Epithelial cell of proximal tubule (primary cell): ENCODE results near the gene PEAK1. TPM values are rescaled to one million over a fixed set of nuclear protein-coding genes. Genes with fewer than 3 reads are reported as not detected.

Experiments
- DNase-seq: peaks from one replicate; pipeline ENCODE4 v3.0.0-alpha.2; 2011; ENCODE audit warnings: low read depth
- H3K4me3 ChIP-seq: 2 replicates; pipeline ENCODE4 v1.5.1; 2011; ENCODE audit warnings: low read depth, mild to moderate bottlenecking, low read length
- total RNA-seq: library from RNA; depleted of rRNA; stranded (reverse); fragments of >200 nt; gene quantifications from 2 replicates; pipeline ENCODE4 v1.2.3, GENCODE V29; 2015
- TF ChIP-seq, protein P1 (sequence below): conservative IDR thresholded peaks from 2 replicates; pipeline ENCODE4 v1.5.1; 2012; ENCODE audit warnings: low read depth, mild to moderate bottlenecking, low read length

The PEAK1 gene
- total RNA-seq, 1 donor from 2014 or later: 8.1 TPM

- no peak for DNase-seq
- no peak overlapping the region for H3K4me3 ChIP-seq
- TF ChIP-seq, protein P1, sequence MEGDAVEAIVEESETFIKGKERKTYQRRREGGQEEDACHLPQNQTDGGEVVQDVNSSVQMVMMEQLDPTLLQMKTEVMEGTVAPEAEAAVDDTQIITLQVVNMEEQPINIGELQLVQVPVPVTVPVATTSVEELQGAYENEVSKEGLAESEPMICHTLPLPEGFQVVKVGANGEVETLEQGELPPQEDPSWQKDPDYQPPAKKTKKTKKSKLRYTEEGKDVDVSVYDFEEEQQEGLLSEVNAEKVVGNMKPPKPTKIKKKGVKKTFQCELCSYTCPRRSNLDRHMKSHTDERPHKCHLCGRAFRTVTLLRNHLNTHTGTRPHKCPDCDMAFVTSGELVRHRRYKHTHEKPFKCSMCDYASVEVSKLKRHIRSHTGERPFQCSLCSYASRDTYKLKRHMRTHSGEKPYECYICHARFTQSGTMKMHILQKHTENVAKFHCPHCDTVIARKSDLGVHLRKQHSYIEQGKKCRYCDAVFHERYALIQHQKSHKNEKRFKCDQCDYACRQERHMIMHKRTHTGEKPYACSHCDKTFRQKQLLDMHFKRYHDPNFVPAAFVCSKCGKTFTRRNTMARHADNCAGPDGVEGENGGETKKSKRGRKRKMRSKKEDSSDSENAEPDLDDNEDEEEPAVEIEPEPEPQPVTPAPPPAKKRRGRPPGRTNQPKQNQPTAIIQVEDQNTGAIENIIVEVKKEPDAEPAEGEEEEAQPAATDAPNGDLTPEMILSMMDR: no peak
Observed at GRCh38 chr15:77243135-77243534, 176.8 kb downstream of the PEAK1 start.

DNA sequence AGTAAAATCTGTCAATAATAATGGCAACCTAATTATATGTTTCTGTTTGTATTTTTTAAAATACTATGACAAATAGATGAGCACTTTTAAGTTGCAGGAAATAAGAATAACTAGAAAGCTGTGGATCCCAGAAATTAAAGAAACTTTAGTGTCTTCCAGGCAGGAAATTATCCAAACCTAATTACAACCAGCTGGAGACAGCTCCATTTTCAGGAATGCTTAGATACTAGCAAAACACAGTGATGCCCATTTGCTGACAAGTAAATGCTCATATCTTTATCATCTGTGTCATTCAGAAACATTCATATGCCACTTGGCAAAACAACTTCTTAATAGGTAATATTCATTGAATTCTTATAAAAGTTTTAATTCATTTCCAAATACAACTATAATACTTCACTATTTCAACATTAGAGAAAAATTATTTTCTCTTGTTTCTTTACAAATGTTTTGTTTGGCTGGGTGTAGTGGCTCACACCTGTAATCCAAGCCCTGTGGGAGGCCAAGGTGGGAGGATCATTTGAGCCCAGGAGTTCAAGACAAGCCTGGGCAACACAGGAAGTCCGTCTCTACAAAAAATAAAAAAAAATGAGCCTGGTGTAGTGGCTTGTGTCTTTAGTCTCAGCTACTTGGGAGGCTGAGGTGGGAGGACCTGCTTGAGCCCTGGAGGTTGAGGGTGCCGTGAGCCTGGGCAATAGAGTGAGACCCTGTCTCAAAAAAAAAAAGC lies 179.9 kb downstream of the PEAK1 start:
- H3K4me3 ChIP-seq: no peak overlapping the region
- TF ChIP-seq, protein P1: no peak
- DNase-seq: no peak

DNA sequence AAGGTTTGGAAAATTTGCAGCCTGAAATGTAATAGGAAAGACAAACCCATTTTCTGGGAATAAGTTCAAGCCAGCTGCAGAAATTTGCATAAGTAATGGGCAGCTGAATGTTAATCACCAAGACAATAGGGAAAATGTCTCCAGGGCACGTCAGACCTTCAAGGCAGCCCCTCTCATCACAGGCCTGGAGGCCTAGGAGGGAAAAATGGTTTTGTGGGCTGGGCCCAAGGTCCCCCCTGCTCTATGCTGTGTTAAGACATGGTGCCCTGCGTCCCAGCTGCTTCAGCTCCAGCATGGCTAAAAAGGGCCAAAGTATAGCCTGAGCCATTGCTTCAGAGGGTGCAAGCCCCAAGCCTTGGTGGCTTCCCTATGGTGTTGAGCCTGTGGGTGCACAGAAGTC lies 184.3 kb downstream of the PEAK1 start:
- TF ChIP-seq, protein P1: no peak
- no peak for DNase-seq
- no peak overlapping the region for H3K4me3 ChIP-seq

GRCh38 chr15:77228828-77229227 lies 191.1 kb downstream of the PEAK1 start:
- H3K4me3 ChIP-seq: no peak overlapping the region
- TF ChIP-seq, protein P1: no peak
- no peak for DNase-seq

DNA sequence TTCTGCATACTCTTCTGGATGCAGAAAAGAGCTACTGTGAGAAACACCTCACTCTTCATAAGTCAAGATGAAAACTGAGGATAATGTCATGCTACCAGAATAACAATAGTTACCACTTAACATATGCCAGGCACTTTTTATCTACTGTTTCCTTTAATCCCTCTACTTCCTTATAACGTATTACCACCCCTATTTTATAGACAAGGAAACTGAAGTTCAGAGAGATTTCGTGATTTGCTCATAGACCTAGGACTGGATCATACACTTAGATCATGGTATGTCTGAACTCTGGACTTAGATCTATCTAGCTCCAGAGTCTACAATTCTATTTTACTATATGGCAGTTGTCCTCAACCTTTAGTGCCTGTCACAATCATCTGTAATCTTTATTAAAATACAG lies 193.3 kb downstream of the PEAK1 start:
- DNase-seq: no peak
- no peak overlapping the region for H3K4me3 ChIP-seq
- TF ChIP-seq, protein P1: no peak

DNA sequence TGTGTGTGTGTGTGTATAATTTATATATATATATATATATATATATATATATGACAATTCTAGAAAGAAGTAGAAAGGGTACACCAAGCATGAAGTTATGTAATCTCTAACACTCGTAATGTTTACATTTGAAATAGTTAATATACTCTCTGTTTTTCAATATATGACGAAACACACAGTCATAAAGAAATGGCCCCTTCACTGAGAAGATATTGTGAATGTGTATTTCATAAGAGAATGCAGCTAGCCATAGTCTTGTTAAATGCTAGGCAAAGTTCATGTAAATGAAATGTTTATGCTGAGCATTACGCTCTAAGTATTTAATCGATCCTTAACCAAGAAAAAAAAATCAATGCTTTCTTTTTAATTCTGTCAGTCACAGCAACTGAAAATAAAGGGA lies 194.3 kb downstream of the PEAK1 start:
- TF ChIP-seq, protein P1: no peak
- no peak for DNase-seq
- no peak overlapping the region for H3K4me3 ChIP-seq

- DNase-seq: no peak
- TF ChIP-seq, protein P1: no peak
- no peak overlapping the region for H3K4me3 ChIP-seq
Observed at GRCh38 chr15:77225088-77225487, 194.8 kb downstream of the PEAK1 start.
